CD4-positive, alpha-beta T cell (primary cell): ENCODE measurements around the gene OAS2. TPM values are rescaled to one million over a fixed set of nuclear protein-coding genes. Genes with fewer than 3 reads are reported as not detected.

Source experiments
- ATAC-seq: fragments of 200-7000 bp; cut with Tn5 transposase; one replicate; pipeline ENCODE4 v1.10.0; 2022; ENCODE audit warnings: mild to moderate bottlenecking; ENCODE audit not compliant: poor library complexity
- CTCF ChIA-PET: fragments of 350-600 bp; sonication (Branson Sonifier 250); formaldehyde crosslinking; loops from one replicate; lab custom pipeline; 2021; ENCODE audit warnings: antibody characterized with exemption, inconsistent platforms; lab: Charles Lee
- POLR2A ChIA-PET: fragments of 350-600 bp; sonication (Branson Sonifier 250); formaldehyde crosslinking; loops from one replicate; lab custom pipeline; 2021; ENCODE audit warnings: antibody characterized with exemption, inconsistent platforms; lab: Charles Lee
- DNase-seq, 14 experiments: peaks; one replicate each; pipeline ENCODE4 v3.0.0-alpha.2; 2013 to 2020; ENCODE audit warnings: mixed read lengths in 2 of 14
- H3K27ac ChIP-seq, 2 donors: one replicate each; pipeline versions ENCODE4 v1.5.1 to v1.7.0; 2013; ENCODE audit warnings: low read length in 2 of 2, low read depth in 1 of 2, mild to moderate bottlenecking in 1 of 2
- H3K27me3 ChIP-seq, 2 experiments: 1 replicate in 1 of 2; 2 replicates in 1 of 2; pipeline versions ENCODE4 v1.6.1 to v1.7.0; 2013; ENCODE audit warnings: low read length in 2 of 2, control low read depth in 1 of 2, mild to moderate bottlenecking in 1 of 2, moderate library complexity in 1 of 2; ENCODE audit not compliant: insufficient read depth in 2 of 2, control insufficient read depth in 1 of 2
- H3K36me3 ChIP-seq: one replicate; pipeline ENCODE4 v1.6.1; 2013; ENCODE audit warnings: low read length, control low read depth; ENCODE audit not compliant: insufficient read depth
- H3K4me1 ChIP-seq: one replicate; pipeline ENCODE4 v1.6.1; 2013; ENCODE audit warnings: low read length, control low read depth; ENCODE audit not compliant: insufficient read depth
- H3K4me3 ChIP-seq: one replicate; pipeline ENCODE4 v1.5.1; 2013; ENCODE audit warnings: mild to moderate bottlenecking, low read length, moderate library complexity
- H3K9me3 ChIP-seq, 2 experiments: 1 replicate in 1 of 2; 2 replicates in 1 of 2; pipeline versions ENCODE4 v1.6.1 to v1.7.0; 2013; ENCODE audit warnings: low read length in 2 of 2, mild to moderate bottlenecking in 2 of 2, control low read depth in 1 of 2, moderate library complexity in 1 of 2; ENCODE audit not compliant: control insufficient read depth in 1 of 2, insufficient read depth in 1 of 2
- H3K27ac Mint-ChIP-seq: one replicate; pipeline ENCODE4 v1.8.0; 2020; ENCODE audit warnings: mixed read lengths
- H3K27me3 Mint-ChIP-seq: one replicate; pipeline ENCODE4 v1.8.0; 2021; ENCODE audit warnings: mixed read lengths
- H3K36me3 Mint-ChIP-seq: one replicate; pipeline ENCODE4 v1.8.0; 2021; ENCODE audit warnings: low read depth, mixed read lengths
- H3K4me1 Mint-ChIP-seq: one replicate; pipeline ENCODE4 v1.8.0; 2021; ENCODE audit warnings: low read depth, mixed read lengths
- H3K4me3 Mint-ChIP-seq: one replicate; pipeline ENCODE4 v1.8.0; 2020; ENCODE audit warnings: mild to moderate bottlenecking, mixed read lengths
- H3K9me3 Mint-ChIP-seq: one replicate; pipeline ENCODE4 v1.8.0; 2020; ENCODE audit warnings: mixed read lengths
- CTCF ChIP-seq: fragments of 200-600 bp; IDR thresholded peaks from one replicate; pipeline ENCODE4 v1.8.0; 2022; ENCODE audit warnings: antibody characterized with exemption, mild to moderate bottlenecking
- intact Hi-C, 2 experiments: fragments of 100-400 bp; cut with DNase I in 1 of 2; cut with micrococcal nuclease in 1 of 2; formaldehyde crosslinking; loops; one replicate each; pipeline versions ENCODE4 v1.15.1 to v1.9.0; 2023 to 2025; cut with DNase I, micrococcal nuclease
- total RNA-seq, 174 experiments: library from RNA in 2 of 174; stranded (reverse) in 2 of 174; gene quantifications; one replicate each; pipeline ENCODE4 v1.2.3 and lab custom pipeline; 2021 to 2026

The OAS2 gene
- total RNA-seq, 2 experiments from 2014 or later, result 15.0 to 16.2 TPM

DNA sequence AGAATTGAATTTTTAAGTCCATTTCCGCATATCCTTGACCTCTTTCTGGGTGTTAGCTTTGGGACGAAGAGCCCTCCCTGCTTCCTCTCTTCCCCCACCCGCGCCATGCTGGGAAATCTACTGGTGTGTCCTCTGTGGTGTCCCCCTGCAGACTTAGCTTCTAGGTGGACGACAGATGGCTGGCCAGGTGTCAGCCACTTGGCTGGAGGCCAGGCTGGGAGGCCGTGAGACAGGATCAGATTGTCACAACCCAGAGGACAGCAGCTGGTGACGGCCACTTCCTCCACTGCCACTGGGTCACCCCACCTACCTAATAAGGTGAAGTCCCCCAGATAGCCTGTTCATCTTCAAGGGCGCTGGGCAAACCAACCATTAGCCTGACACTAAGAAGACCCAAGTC lies 64.9 kb downstream of the OAS2 start:
- CTCF ChIA-PET, result no interaction called here
- H3K27me3 Mint-ChIP-seq, result no peaks in the 10 kb centered on the region
- POLR2A ChIA-PET, result no interaction called here
- Histone ChIP-seq H3K4me3 (no peak overlapping the region), H3K36me3 (no peaks in the 10 kb centered on the region), H3K9me3 (no peaks in the 10 kb centered on the region), H3K27ac (no peak overlapping the region), H3K27me3 (no peaks in the 10 kb centered on the region), H3K4me1 (no peaks in the 10 kb centered on the region)
- DNase-seq (no peak), ATAC-seq (no peak)
- H3K9me3 Mint-ChIP-seq, result no peaks in the 10 kb centered on the region
- no peak overlapping the region for H3K27ac Mint-ChIP-seq
- peaks cover 2% of the 10 kb centered on the region for H3K4me1 Mint-ChIP-seq
- no peak overlapping the region for H3K4me3 Mint-ChIP-seq
- no peak for TF ChIP-seq CTCF
- intact Hi-C loops, result no loop called here
- no peaks in the 10 kb centered on the region for H3K36me3 Mint-ChIP-seq

DNA sequence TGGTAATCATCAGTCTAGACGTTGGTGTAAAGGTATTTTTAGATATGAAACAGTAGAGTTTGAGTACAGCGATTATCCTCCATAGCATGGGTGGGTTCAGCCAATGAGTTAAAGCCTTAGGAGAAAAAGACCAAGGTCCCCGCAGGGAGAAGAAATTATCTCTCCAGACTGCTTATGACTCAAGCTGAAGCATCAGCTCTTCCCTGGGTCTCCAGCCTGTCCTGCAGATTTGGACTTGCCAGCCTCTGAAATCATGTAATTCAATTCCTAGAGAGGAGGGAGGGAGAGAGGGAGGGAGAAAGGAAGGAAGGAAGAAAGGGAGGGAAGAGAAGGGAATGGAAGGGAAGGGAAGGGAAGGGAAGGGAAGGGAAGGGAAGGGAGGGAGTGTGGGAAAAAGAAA lies 66.2 kb downstream of the OAS2 start:
- H3K27ac Mint-ChIP-seq, result no peak overlapping the region
- ChIA-PET POLR2A (no interaction called here), CTCF (interaction anchor here (1.1 kb wide), 1 partner anchor 14 kb away, joined by 3 read pairs; no protein-coding TSS in a partner anchor)
- no peaks in the 10 kb centered on the region for H3K9me3 Mint-ChIP-seq
- Histone ChIP-seq H3K36me3 (no peaks in the 10 kb centered on the region), H3K4me1 (peaks cover 8% of the 10 kb centered on the region), H3K27ac (no peak overlapping the region), H3K4me3 (no peak overlapping the region), H3K27me3 (no peaks in the 10 kb centered on the region), H3K9me3 (no peaks in the 10 kb centered on the region)
- ATAC-seq, result no peak
- intact Hi-C loops, result no loop called here
- DNase-seq, result no peak
- H3K27me3 Mint-ChIP-seq, result no peaks in the 10 kb centered on the region
- no peak overlapping the region for H3K4me3 Mint-ChIP-seq
- no peak for TF ChIP-seq CTCF
- peaks cover 13% of the 10 kb centered on the region for H3K4me1 Mint-ChIP-seq
- H3K36me3 Mint-ChIP-seq, result no peaks in the 10 kb centered on the region

- intact Hi-C loops, result loop anchor here (1.0 to 2.0 kb wide), 3 partner anchors 50 to 126 kb away; no protein-coding TSS in a partner anchor
- Histone ChIP-seq H3K4me1 (peaks cover 14% of the 10 kb centered on the region), H3K27ac (no peak overlapping the region), H3K9me3 (no peaks in the 10 kb centered on the region), H3K27me3 (no peaks in the 10 kb centered on the region), H3K4me3 (no peak overlapping the region), H3K36me3 (no peaks in the 10 kb centered on the region)
- DNase-seq, result peak; percentile 33 to 84 (median 52)
- Mint-ChIP-seq H3K9me3 (no peaks in the 10 kb centered on the region), H3K36me3 (no peaks in the 10 kb centered on the region), H3K27ac (no peak overlapping the region), H3K4me1 (peaks cover 51% of the 10 kb centered on the region), H3K4me3 (peak overlapping the region; percentile 51), H3K27me3 (no peaks in the 10 kb centered on the region)
- peak; percentile 75 for TF ChIP-seq CTCF
- POLR2A ChIA-PET, result interaction anchor here (0.8 to 0.9 kb wide), 2 partner anchors 22 to 105 kb away, joined by 3 read pairs; no protein-coding TSS in a partner anchor
- ATAC-seq, result peak; percentile 85
- CTCF ChIA-PET, result interaction anchor here (0.6 to 3.2 kb wide), 6 partner anchors 20 to 126 kb away, joined by 3 to 21 read pairs (median 4); no protein-coding TSS in a partner anchor
These were observed 70.4 kb downstream of the OAS2 start for GRCh38 chr12:113048716-113049127.
